Adrenal gland (tissue), 12 donors: Measurements from ENCODE around the gene NCKAP5. TPM values are rescaled to one million over a fixed set of nuclear protein-coding genes. Genes with fewer than 3 reads are reported as not detected.

Experiments used
- DNase-seq, 7 donors: peaks; one replicate each; pipeline ENCODE4 v3.0.0-alpha.2; 2019 to 2020
- H3K27ac ChIP-seq, 5 donors: fragments of 200-600 bp; sonication (generic) in 4 of 5; 1 replicate in 3 of 5; 2 replicates in 2 of 5; pipeline versions ENCODE4 v1.5.1 to v1.8.0; 2016 to 2020; ENCODE audit warnings: mild to moderate bottlenecking in 1 of 5
- H3K27me3 ChIP-seq: fragments of 200-600 bp; 2 replicates; pipeline ENCODE4 v1.8.0; 2021
- H3K36me3 ChIP-seq, 2 donors: fragments of 200-600 bp; replicated peaks in 1 of 2; 1 replicate in 1 of 2; 2 replicates in 1 of 2; pipeline versions ENCODE4 v1.5.1 to v1.8.0; 2018 to 2022
- H3K4me1 ChIP-seq, 2 donors: fragments of 200-600 bp; replicated peaks in 1 of 2; 1 replicate in 1 of 2; 2 replicates in 1 of 2; pipeline versions ENCODE4 v1.5.1 to v1.8.0; 2018 to 2021
- H3K4me3 ChIP-seq, 4 donors: fragments of 200-600 bp; sonication (generic) in 3 of 4; one replicate each; pipeline ENCODE4 v1.5.1; 2016 to 2018
- H3K9me3 ChIP-seq, 3 donors: fragments of 200-600 bp; sonication (generic) in 1 of 3; replicated peaks in 1 of 3; 1 replicate in 2 of 3; 2 replicates in 1 of 3; pipeline versions ENCODE4 v1.5.1 to v1.8.0; 2016 to 2021
- POLR2A ChIP-seq, 2 donors: fragments of 450-650 bp; IDR thresholded peaks; one replicate each; pipeline ENCODE4 v1.6.1; 2017; ENCODE audit warnings: antibody characterized with exemption in 2 of 2, mild to moderate bottlenecking in 2 of 2, moderate library complexity in 1 of 2
- WGBS, 4 donors: extraction: QIAGEN DNeasy Blood & Tissue Kit in 2 of 4; methylation state at CpG; one replicate each; pipeline versions ENCODE4 v1.1.5 to v1.1.7; 2013 to 2017; 5-methylcytosine and 5-hydroxymethylcytosine counted together
- intact Hi-C, 2 donors: fragments of 100-400 bp; cut with DNase I; formaldehyde crosslinking; loops; one replicate each; pipeline versions ENCODE4 v1.14.1 to v1.15.0; 2022 to 2023
- polyA plus RNA-seq, 3 donors: library from polyadenylated mRNA; stranded (reverse); fragments of 200-250 nt in 2 of 3; fragments of 350-450 nt in 1 of 3; fragmentation: Illumina TruSeq in 1 of 3; extraction: RNeasy Lipid Tissue Mini Kit (QIAGEN cat#74804) in 1 of 3; gene quantifications; one replicate each; pipeline ENCODE4 v1.2.3, GENCODE V29; 2013 to 2014
- total RNA-seq, 9 donors: library from RNA; depleted of rRNA in 4 of 9; stranded (reverse); fragments of >200 nt in 4 of 9; fragments of 120-200 nt in 1 of 9; fragmentation: NEBNext Ultra II Directional in 1 of 9; extraction: Animal tissue kit (Norgen Biotek cat#: 25700) in 1 of 9; gene quantifications; one replicate each; pipeline versions ENCODE4 v1.1.0 to v1.2.4, GENCODE V29; 2013 to 2023
- TF ChIP-seq, protein P1 (sequence below), 6 experiments: fragments of 450-650 bp in 4 of 6; fragments of 200-600 bp in 2 of 6; sonication (generic) in 1 of 6; IDR thresholded peaks; 1 replicate in 5 of 6; 2 replicates in 1 of 6; pipeline versions ENCODE4 v1.5.1 to v1.8.0; 2016 to 2021; ENCODE audit warnings: antibody characterized with exemption in 6 of 6, mild to moderate bottlenecking in 2 of 6, moderate library complexity in 1 of 6
- donor health status: healthy with polysubstance abuse.
- donor health status: Bipolar disorder and iron deficiency.
- donor health status: DM: yes; HTN: yes; CAD: no.
- donor health status: DM: no; HTN: no; CAD: no.
- donor health status: DM: no; HTN: no; CAD: no.
- donor health status: DM: yes; HTN: yes; CAD: no.

Gene NCKAP5
- total and polyA plus RNA-seq, 12 donors, result 0.06 to 3.1 (median 1.1) TPM

DNA sequence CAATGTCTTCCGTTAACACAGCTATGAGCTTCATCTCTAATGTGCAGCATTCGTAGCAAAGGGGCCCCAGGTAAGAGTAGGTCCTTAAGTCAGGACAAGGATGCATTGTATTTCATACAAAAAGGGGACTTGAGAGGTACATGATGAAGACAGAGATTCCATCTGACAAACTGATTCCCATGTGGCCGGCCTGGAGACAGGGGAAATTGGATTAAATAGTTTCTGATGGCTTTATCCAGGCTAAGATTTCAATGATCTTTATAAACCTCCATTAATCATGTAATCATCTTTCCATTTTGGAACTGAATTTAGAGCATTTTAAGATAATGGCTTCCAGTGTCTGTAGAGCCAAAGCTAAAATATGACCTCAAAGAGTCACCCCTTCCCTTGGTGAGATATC, 111.3 kb downstream of the NCKAP5 start:
- H3K9me3 ChIP-seq, result no peaks in the 10 kb centered on the region
- H3K36me3 ChIP-seq, result no peaks in the 10 kb centered on the region
- intact Hi-C loops, result no loop called here
- TF ChIP-seq POLR2A (IDR thresholded peaks at IDR 0.05), result no peak
- TF ChIP-seq, protein P1, sequence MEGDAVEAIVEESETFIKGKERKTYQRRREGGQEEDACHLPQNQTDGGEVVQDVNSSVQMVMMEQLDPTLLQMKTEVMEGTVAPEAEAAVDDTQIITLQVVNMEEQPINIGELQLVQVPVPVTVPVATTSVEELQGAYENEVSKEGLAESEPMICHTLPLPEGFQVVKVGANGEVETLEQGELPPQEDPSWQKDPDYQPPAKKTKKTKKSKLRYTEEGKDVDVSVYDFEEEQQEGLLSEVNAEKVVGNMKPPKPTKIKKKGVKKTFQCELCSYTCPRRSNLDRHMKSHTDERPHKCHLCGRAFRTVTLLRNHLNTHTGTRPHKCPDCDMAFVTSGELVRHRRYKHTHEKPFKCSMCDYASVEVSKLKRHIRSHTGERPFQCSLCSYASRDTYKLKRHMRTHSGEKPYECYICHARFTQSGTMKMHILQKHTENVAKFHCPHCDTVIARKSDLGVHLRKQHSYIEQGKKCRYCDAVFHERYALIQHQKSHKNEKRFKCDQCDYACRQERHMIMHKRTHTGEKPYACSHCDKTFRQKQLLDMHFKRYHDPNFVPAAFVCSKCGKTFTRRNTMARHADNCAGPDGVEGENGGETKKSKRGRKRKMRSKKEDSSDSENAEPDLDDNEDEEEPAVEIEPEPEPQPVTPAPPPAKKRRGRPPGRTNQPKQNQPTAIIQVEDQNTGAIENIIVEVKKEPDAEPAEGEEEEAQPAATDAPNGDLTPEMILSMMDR (IDR thresholded peaks at IDR 0.05), result no peak
- no peak overlapping the region for H3K4me3 ChIP-seq
- WGBS, 4 donors, result 69 to 92% (median 84%) methylated on average over 3 of the region's 3 CpGs
- no peaks in the 10 kb centered on the region for H3K27me3 ChIP-seq
- no peak for DNase-seq
- no peak overlapping the region for H3K27ac ChIP-seq
- no peaks in the 10 kb centered on the region for H3K4me1 ChIP-seq

DNA sequence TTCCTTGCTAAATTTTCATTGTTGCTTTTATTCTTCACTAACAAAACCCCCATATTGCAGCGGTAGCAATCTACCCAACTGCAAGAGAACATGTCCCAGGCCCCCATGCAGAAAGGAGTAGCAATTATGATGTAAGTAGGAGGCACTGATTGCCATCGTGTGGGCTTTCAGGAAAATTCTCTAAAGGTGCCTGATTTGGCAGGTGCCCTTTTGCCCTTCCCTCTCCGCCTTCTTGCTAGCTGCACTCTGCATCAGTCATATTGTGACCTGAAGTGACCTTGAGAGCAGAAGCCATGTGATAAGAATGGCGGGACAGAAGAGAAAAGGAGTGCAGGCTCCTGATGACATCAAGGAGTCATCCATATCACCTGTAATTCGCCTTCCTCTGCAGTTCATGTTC, 112.1 kb downstream of the NCKAP5 start:
- TF ChIP-seq POLR2A (IDR thresholded peaks at IDR 0.05), result no peak
- intact Hi-C loops, result no loop called here
- DNase-seq, result no peak
- Histone ChIP-seq H3K9me3 (no peaks in the 10 kb centered on the region), H3K4me1 (no peaks in the 10 kb centered on the region), H3K27me3 (no peaks in the 10 kb centered on the region), H3K36me3 (no peaks in the 10 kb centered on the region), H3K4me3 (no peak overlapping the region), H3K27ac (no peak overlapping the region)
- 67 to 80% (median 75%) methylated on average over 5 of the region's 5 CpGs for WGBS, 4 donors

- Histone ChIP-seq H3K9me3 (no peaks in the 10 kb centered on the region), H3K4me3 (no peak overlapping the region), H3K27ac (no peak overlapping the region), H3K27me3 (no peaks in the 10 kb centered on the region), H3K4me1 (no peaks in the 10 kb centered on the region), H3K36me3 (no peaks in the 10 kb centered on the region)
- DNase-seq, result no peak
- TF ChIP-seq, protein P1 (IDR thresholded peaks at IDR 0.05), result no peak
- TF ChIP-seq POLR2A (IDR thresholded peaks at IDR 0.05), result no peak
- intact Hi-C loops, result no loop called here
- 49 to 60% (median 54%) methylated on average over 1 of the region's 1 CpG for WGBS, 4 donors
Observed at GRCh38 chr2:133453032-133453431, 115.2 kb downstream of the NCKAP5 start.

GRCh38 chr2:133452583-133452982, 115.7 kb downstream of the NCKAP5 start:
- TF ChIP-seq, protein P1 (IDR thresholded peaks at IDR 0.05), result no peak
- TF ChIP-seq POLR2A (IDR thresholded peaks at IDR 0.05), result no peak
- no peak for DNase-seq
- Histone ChIP-seq H3K4me3 (no peak overlapping the region), H3K4me1 (no peaks in the 10 kb centered on the region), H3K9me3 (no peaks in the 10 kb centered on the region), H3K36me3 (no peaks in the 10 kb centered on the region), H3K27me3 (no peaks in the 10 kb centered on the region), H3K27ac (no peak overlapping the region)
- intact Hi-C loops, result no loop called here
- 86 to 95% (median 90%) methylated on average over 2 of the region's 2 CpGs for WGBS, 4 donors

DNA sequence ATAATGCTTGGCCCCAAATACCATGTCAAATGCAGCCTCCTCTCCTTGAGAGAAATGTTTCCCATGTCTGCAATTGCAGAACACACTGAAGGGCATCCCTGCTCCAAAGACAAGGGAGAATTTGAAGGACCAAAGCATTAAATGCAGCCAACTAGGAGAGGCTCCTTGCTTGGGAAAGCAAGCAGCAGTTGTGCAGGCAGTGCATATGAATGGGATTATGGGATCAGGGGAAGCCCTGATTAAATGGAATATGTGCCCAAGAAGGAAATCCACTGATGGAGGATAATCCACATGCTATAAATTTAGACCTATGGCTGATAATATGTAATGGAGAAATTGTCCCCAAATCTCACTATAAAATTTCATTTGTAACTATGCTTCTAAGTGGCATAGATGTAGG, 116.1 kb downstream of the NCKAP5 start:
- no peaks in the 10 kb centered on the region for H3K4me1 ChIP-seq
- H3K4me3 ChIP-seq, result no peak overlapping the region
- DNase-seq, result no peak
- intact Hi-C loops, result no loop called here
- TF ChIP-seq, protein P1 (IDR thresholded peaks at IDR 0.05), result no peak
- no peak for TF ChIP-seq POLR2A (IDR thresholded peaks at IDR 0.05)
- no peak overlapping the region for H3K27ac ChIP-seq
- no peaks in the 10 kb centered on the region for H3K27me3 ChIP-seq
- no peaks in the 10 kb centered on the region for H3K36me3 ChIP-seq
- no peaks in the 10 kb centered on the region for H3K9me3 ChIP-seq
